SK-N-SH treated with all-trans-retinoic acid at 6 μM for 48 hours (cell line): ENCODE measurements around the gene VPS13C.

ENCODE experiments used
- ATAC-seq: fragments of 200-7000 bp; cut with Tn5 transposase; 3 replicates; pipeline ENCODE4 v1.9.1; 2020; ENCODE audit warnings: mild to moderate bottlenecking, moderate library complexity
- ARNTL ChIP-seq: fragments of 450-650 bp; formaldehyde crosslinking; IDR thresholded peaks from 2 replicates; pipeline ENCODE4 v1.5.0; 2020; ENCODE audit warnings: low read depth, mild to moderate bottlenecking, moderate library complexity, borderline replicate concordance
- BACH2 ChIP-seq: fragments of 250-450 bp; sonication (Bioruptor Pico); IDR thresholded peaks from 2 replicates; pipeline ENCODE4 v1.9.0; 2021; ENCODE audit warnings: mild to moderate bottlenecking, borderline replicate concordance
- CSDC2 ChIP-seq: fragments of 250-450 bp; sonication (Bioruptor Pico); IDR thresholded peaks from 2 replicates; pipeline ENCODE4 v1.5.0; 2020; ENCODE audit warnings: mild to moderate bottlenecking, moderate library complexity
- ESRRG ChIP-seq: fragments of 250-450 bp; sonication (Bioruptor Pico); IDR thresholded peaks from 2 replicates; pipeline ENCODE4 v1.6.1; 2021; ENCODE audit warnings: mild to moderate bottlenecking
- GLIS3 ChIP-seq: fragments of 250-450 bp; sonication (Bioruptor Pico); IDR thresholded peaks from 2 replicates; pipeline ENCODE4 v1.5.0; 2020; ENCODE audit warnings: mild to moderate bottlenecking, moderate library complexity
- ISL1 ChIP-seq: fragments of 250-450 bp; sonication (Bioruptor Pico); IDR thresholded peaks from 2 replicates; pipeline ENCODE4 v2.1.2; 2022; ENCODE audit warnings: mild to moderate bottlenecking, moderate library complexity
- OSR1 ChIP-seq: fragments of 250-450 bp; sonication (Bioruptor Pico); IDR thresholded peaks from 2 replicates; pipeline ENCODE4 v1.8.0; 2022; ENCODE audit warnings: moderate library complexity, mild to moderate bottlenecking, inconsistent platforms
- PPARA ChIP-seq: fragments of 250-450 bp; sonication (Bioruptor Pico); IDR thresholded peaks from 2 replicates; pipeline ENCODE4 v1.5.0; 2020; ENCODE audit warnings: mild to moderate bottlenecking, borderline replicate concordance
- RARB ChIP-seq: fragments of 250-450 bp; sonication (Bioruptor Pico); IDR thresholded peaks from 2 replicates; pipeline ENCODE4 v1.8.0; 2021; ENCODE audit warnings: mild to moderate bottlenecking, moderate library complexity
- SNAI2 ChIP-seq: fragments of 250-450 bp; sonication (Bioruptor Pico); IDR thresholded peaks from 2 replicates; pipeline ENCODE4 v1.5.0; 2020; ENCODE audit warnings: mild to moderate bottlenecking, moderate library complexity
- TOX ChIP-seq: fragments of 250-450 bp; sonication (Bioruptor Pico); IDR thresholded peaks from 2 replicates; pipeline ENCODE4 v1.8.0; 2021; ENCODE audit warnings: mild to moderate bottlenecking, moderate library complexity, borderline replicate concordance
- ZC3H10 ChIP-seq: fragments of 250-450 bp; sonication (Bioruptor Pico); IDR thresholded peaks from 2 replicates; pipeline ENCODE4 v1.5.1; 2021; ENCODE audit warnings: mild to moderate bottlenecking, moderate library complexity
- ZFP3 ChIP-seq: fragments of 250-450 bp; sonication (Bioruptor Pico); IDR thresholded peaks from 2 replicates; pipeline ENCODE4 v1.5.0; 2020; ENCODE audit warnings: mild to moderate bottlenecking, moderate library complexity
- ZFP30 ChIP-seq: fragments of 450-650 bp; formaldehyde crosslinking; IDR thresholded peaks from 2 replicates; pipeline ENCODE4 v1.5.0; 2022; ENCODE audit warnings: mild to moderate bottlenecking, moderate library complexity
- ZNF565 ChIP-seq: fragments of 450-650 bp; formaldehyde crosslinking; conservative IDR thresholded peaks from 2 replicates; pipeline ENCODE4 v1.5.0; 2020; ENCODE audit warnings: low read depth, mild to moderate bottlenecking, moderate library complexity
- ZNF70 ChIP-seq: fragments of 450-650 bp; formaldehyde crosslinking; IDR thresholded peaks from 2 replicates; pipeline ENCODE4 v1.5.0; 2020; ENCODE audit warnings: mild to moderate bottlenecking, moderate library complexity
- ZNF8 ChIP-seq: fragments of 450-650 bp; formaldehyde crosslinking; IDR thresholded peaks from 2 replicates; pipeline ENCODE4 v1.5.0; 2020; ENCODE audit warnings: mild to moderate bottlenecking, moderate library complexity
- TF ChIP-seq, protein P1 (sequence below): fragments of 250-450 bp; sonication (Bioruptor Pico); IDR thresholded peaks from 2 replicates; pipeline ENCODE4 v1.5.1; 2020; ENCODE audit warnings: low read depth, mild to moderate bottlenecking, moderate library complexity
- TF ChIP-seq, protein P2 (sequence below): fragments of 250-450 bp; sonication (Bioruptor Pico); IDR thresholded peaks from 2 replicates; pipeline ENCODE4 v1.8.0; 2020; ENCODE audit warnings: mild to moderate bottlenecking, moderate library complexity, borderline replicate concordance
- TF ChIP-seq, protein P3 (sequence below): fragments of 250-450 bp; sonication (Bioruptor Pico); IDR thresholded peaks from 2 replicates; pipeline ENCODE4 v1.5.1; 2021; ENCODE audit warnings: mild to moderate bottlenecking, moderate library complexity
- TF ChIP-seq, protein P4 (sequence below): fragments of 250-450 bp; sonication (Bioruptor Pico); IDR thresholded peaks from 2 replicates; pipeline ENCODE4 v1.5.0; 2020; ENCODE audit warnings: mild to moderate bottlenecking, moderate library complexity

VPS13C gene

DNA sequence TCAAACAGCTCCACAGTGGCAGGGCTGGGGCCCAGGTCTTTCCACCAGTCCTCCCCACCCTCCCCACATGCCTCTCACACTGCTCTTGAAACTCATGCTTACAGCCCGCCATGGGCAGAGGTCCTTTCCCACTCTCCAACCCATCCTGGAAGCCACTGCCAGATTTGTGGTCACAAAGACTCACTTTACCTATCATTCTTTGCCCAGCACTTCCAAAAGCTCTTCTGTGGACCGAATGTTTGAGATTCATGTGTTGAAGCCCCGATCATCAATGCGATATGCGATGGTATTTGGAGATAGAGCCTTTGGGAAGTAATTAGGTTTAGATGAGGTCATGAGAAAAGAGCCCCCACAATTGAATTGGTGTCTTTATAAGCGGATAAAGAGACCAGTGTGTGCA lies 247.8 kb downstream of the VPS13C start:
- TF ChIP-seq CSDC2 (CRISPR knock-in tag) (no peak), ARNTL (no peak), ZFP3 (CRISPR knock-in tag) (no peak), BACH2 (CRISPR knock-in tag) (no peak), SNAI2 (CRISPR knock-in tag) (no peak), ESRRG (CRISPR knock-in tag) (no peak), ZNF8 (no peak), OSR1 (no peak), ZNF70 (CRISPR knock-in tag) (no peak), TOX (CRISPR knock-in tag) (no peak), RARB (CRISPR knock-in tag) (no peak), ZNF565 (CRISPR knock-in tag) (no peak), ZFP30 (CRISPR knock-in tag) (no peak), PPARA (CRISPR knock-in tag) (no peak)
- TF ChIP-seq, protein P1, sequence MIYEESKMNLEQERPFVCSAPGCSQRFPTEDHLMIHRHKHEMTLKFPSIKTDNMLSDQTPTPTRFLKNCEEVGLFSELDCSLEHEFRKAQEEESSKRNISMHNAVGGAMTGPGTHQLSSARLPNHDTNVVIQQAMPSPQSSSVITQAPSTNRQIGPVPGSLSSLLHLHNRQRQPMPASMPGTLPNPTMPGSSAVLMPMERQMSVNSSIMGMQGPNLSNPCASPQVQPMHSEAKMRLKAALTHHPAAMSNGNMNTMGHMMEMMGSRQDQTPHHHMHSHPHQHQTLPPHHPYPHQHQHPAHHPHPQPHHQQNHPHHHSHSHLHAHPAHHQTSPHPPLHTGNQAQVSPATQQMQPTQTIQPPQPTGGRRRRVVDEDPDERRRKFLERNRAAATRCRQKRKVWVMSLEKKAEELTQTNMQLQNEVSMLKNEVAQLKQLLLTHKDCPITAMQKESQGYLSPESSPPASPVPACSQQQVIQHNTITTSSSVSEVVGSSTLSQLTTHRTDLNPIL: no peak
- TF ChIP-seq, protein P2, sequence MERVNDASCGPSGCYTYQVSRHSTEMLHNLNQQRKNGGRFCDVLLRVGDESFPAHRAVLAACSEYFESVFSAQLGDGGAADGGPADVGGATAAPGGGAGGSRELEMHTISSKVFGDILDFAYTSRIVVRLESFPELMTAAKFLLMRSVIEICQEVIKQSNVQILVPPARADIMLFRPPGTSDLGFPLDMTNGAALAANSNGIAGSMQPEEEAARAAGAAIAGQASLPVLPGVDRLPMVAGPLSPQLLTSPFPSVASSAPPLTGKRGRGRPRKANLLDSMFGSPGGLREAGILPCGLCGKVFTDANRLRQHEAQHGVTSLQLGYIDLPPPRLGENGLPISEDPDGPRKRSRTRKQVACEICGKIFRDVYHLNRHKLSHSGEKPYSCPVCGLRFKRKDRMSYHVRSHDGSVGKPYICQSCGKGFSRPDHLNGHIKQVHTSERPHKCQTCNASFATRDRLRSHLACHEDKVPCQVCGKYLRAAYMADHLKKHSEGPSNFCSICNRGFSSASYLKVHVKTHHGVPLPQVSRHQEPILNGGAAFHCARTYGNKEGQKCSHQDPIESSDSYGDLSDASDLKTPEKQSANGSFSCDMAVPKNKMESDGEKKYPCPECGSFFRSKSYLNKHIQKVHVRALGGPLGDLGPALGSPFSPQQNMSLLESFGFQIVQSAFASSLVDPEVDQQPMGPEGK: no peak
- TF ChIP-seq, protein P3, sequence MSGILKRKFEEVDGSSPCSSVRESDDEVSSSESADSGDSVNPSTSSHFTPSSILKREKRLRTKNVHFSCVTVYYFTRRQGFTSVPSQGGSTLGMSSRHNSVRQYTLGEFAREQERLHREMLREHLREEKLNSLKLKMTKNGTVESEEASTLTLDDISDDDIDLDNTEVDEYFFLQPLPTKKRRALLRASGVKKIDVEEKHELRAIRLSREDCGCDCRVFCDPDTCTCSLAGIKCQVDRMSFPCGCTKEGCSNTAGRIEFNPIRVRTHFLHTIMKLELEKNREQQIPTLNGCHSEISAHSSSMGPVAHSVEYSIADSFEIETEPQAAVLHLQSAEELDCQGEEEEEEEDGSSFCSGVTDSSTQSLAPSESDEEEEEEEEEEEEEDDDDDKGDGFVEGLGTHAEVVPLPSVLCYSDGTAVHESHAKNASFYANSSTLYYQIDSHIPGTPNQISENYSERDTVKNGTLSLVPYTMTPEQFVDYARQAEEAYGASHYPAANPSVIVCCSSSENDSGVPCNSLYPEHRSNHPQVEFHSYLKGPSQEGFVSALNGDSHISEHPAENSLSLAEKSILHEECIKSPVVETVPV: no peak
- ATAC-seq: no peak

DNA sequence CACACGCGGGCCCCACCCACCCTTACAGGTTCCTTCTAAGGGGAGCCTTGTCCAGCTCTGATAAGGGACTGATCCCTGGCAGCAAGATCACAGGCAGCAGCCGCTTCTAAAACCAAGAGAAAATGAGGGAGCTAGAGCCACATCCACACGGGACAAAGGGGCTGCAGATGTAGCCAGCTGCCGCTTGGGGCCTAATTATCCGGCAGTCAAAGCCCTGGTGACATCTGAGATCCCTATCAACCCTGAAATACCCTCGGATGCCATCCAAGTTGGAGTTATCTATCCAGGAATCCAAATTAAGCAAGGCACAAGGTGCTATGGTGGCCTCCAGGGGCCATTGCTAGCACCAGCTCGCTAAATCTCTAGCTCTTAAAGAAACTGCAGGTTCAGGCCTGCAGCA lies 248.3 kb downstream of the VPS13C start:
- TF ChIP-seq, protein P3: no peak
- TF ChIP-seq, protein P1: no peak
- TF ChIP-seq ZC3H10 (CRISPR knock-in tag): no peak
- TF ChIP-seq BACH2 (CRISPR knock-in tag): no peak
- TF ChIP-seq CSDC2 (CRISPR knock-in tag): no peak
- no peak for ATAC-seq

DNA sequence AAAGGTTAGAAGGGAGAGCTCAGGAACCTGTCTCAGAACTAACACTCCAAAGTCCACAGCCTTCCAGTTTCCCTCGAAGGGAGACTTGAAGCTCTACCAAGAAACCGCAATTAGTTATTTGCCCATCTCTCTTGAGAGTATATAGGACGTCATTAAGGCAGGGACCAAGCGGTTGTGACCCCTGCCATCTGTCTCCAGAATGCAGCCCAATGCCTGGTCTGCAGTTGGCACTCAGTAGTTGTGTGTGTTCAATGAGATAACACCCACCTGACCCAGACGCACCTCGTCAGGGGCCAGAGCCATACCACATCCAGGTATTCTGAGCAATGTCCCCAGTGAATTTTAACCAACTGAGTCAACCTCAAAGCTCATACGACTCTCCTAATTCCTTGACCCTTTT lies 251.0 kb downstream of the VPS13C start:
- ATAC-seq: no peak
- TF ChIP-seq ARNTL (no peak), BACH2 (CRISPR knock-in tag) (no peak), TOX (CRISPR knock-in tag) (no peak), ZNF70 (CRISPR knock-in tag) (no peak)

DNA sequence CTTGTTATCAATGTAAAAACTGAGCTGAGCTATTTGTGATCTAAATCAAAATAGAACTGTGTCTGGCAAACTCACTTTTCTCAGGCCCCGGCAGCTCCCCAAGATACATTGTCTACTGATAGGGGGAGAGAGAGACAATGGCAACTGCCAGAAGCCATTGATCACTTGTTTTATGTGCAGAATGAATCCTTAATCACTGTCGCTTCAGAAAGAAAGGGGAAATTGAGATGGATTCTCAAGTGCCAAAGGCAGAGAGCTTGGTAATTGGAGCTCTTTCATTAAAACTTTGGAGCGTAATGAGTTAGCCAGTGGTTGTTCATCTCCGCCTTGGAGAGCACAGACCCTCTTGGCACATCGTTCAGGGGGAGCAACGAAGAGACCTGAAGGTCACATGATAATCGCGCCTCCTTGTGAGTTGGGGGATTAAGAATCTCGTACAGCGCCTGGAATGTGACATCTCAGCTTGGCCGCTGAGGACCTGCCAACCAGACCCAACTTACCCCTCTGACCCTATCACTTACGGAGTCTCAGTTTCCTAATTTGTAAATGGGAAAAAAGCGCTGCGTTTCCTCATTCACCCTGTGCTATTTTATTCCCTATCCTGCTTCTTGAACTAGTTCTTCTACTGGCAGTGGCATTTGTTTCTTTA lies 252.8 kb downstream of the VPS13C start:
- ATAC-seq: no peak
- TF ChIP-seq RARB (CRISPR knock-in tag) (no peak), ISL1 (no peak), ZFP30 (CRISPR knock-in tag) (no peak), ESRRG (CRISPR knock-in tag) (no peak), GLIS3 (no peak), ZNF70 (CRISPR knock-in tag) (no peak)
- TF ChIP-seq, protein P3: no peak
- TF ChIP-seq, protein P4, sequence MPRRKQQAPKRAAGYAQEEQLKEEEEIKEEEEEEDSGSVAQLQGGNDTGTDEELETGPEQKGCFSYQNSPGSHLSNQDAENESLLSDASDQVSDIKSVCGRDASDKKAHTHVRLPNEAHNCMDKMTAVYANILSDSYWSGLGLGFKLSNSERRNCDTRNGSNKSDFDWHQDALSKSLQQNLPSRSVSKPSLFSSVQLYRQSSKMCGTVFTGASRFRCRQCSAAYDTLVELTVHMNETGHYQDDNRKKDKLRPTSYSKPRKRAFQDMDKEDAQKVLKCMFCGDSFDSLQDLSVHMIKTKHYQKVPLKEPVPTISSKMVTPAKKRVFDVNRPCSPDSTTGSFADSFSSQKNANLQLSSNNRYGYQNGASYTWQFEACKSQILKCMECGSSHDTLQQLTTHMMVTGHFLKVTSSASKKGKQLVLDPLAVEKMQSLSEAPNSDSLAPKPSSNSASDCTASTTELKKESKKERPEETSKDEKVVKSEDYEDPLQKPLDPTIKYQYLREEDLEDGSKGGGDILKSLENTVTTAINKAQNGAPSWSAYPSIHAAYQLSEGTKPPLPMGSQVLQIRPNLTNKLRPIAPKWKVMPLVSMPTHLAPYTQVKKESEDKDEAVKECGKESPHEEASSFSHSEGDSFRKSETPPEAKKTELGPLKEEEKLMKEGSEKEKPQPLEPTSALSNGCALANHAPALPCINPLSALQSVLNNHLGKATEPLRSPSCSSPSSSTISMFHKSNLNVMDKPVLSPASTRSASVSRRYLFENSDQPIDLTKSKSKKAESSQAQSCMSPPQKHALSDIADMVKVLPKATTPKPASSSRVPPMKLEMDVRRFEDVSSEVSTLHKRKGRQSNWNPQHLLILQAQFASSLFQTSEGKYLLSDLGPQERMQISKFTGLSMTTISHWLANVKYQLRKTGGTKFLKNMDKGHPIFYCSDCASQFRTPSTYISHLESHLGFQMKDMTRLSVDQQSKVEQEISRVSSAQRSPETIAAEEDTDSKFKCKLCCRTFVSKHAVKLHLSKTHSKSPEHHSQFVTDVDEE: no peak
- TF ChIP-seq, protein P1: no peak
